HG03095 (cell line): ENCODE data around the gene RAD51B.

Experiments used
- ATAC-seq: cut with Tn5 transposase; IDR thresholded peaks from one replicate; pipeline ENCODE4 v1.9.1; 2021; ENCODE audit warnings: moderate library complexity; ENCODE audit not compliant: unreplicated experiment

Gene RAD51B

GRCh38 chr14:68469208-68469713 lies 649.7 kb downstream of the RAD51B start:
- ATAC-seq = no peak

GRCh38 chr14:68470361-68470760 lies 650.8 kb downstream of the RAD51B start:
- ATAC-seq = no peak

- ATAC-seq = peak; percentile 45
Observed at GRCh38 chr14:68471029-68471963, 651.7 kb downstream of the RAD51B start.

- ATAC-seq = no peak
Observed at GRCh38 chr14:68471964-68472508, 652.5 kb downstream of the RAD51B start.

GRCh38 chr14:68473069-68473468 lies 653.5 kb downstream of the RAD51B start:
- no peak for ATAC-seq

GRCh38 chr14:68473794-68474193 lies 654.2 kb downstream of the RAD51B start:
- ATAC-seq = no peak

- ATAC-seq = no peak
Observed at GRCh38 chr14:68474741-68475140, 655.2 kb downstream of the RAD51B start.

- ATAC-seq = no peak
Observed at GRCh38 chr14:68475802-68476201, 656.2 kb downstream of the RAD51B start.

GRCh38 chr14:68476212-68477109 lies 656.9 kb downstream of the RAD51B start:
- ATAC-seq = peak; percentile 71

- no peak for ATAC-seq
Observed at GRCh38 chr14:68477110-68477455, 657.5 kb downstream of the RAD51B start.

GRCh38 chr14:68477461-68478085 lies 658.0 kb downstream of the RAD51B start:
- ATAC-seq = no peak

- ATAC-seq = no peak
Observed at GRCh38 chr14:68479247-68479646, 659.7 kb downstream of the RAD51B start.

GRCh38 chr14:68482018-68482417 lies 662.4 kb downstream of the RAD51B start:
- ATAC-seq = no peak

GRCh38 chr14:68482772-68483395 lies 663.3 kb downstream of the RAD51B start:
- no peak for ATAC-seq

- ATAC-seq = no peak
Observed at GRCh38 chr14:68486033-68486732, 666.6 kb downstream of the RAD51B start.

GRCh38 chr14:68486809-68487208 lies 667.2 kb downstream of the RAD51B start:
- ATAC-seq = no peak

GRCh38 chr14:68487805-68488590 lies 668.4 kb downstream of the RAD51B start:
- no peak for ATAC-seq

GRCh38 chr14:68491793-68492192 lies 672.2 kb downstream of the RAD51B start:
- ATAC-seq = no peak
